NCI-H1105 treated with DMSO at 0.1 percent for 48 hours (cell line): ENCODE data around the gene CUX1.
"Not testable (repeated sequence)": the region's sequence is repeated elsewhere in the genome, so short reads cannot be mapped to it uniquely, and the experiment has no call there.

Experiments used
- DNase-seq: peaks from one replicate; lab custom pipeline; 2025; lab: John Stamatoyannopoulos, UW

CUX1 gene

DNA sequence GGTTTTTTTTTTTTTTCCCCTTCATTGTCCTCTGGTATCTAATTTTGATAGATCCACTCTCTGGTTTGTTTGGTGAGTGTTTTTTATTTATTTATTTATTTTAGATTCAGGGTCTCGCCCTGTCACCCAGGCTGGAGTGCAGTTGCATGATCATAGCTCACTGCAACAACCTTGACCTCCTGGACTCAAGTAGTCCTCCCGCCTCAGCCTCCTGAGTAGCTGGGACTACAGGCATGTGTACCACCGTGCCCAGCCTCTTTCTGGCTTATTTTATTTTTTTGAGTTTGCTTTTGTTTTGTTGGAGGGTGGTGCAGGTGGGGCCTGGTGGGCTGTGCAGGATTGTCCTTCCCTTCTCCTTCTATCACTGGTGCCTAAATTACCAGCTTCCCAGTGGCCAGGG lies 282.0 kb downstream of the CUX1 start:
- no peak for DNase-seq

DNA sequence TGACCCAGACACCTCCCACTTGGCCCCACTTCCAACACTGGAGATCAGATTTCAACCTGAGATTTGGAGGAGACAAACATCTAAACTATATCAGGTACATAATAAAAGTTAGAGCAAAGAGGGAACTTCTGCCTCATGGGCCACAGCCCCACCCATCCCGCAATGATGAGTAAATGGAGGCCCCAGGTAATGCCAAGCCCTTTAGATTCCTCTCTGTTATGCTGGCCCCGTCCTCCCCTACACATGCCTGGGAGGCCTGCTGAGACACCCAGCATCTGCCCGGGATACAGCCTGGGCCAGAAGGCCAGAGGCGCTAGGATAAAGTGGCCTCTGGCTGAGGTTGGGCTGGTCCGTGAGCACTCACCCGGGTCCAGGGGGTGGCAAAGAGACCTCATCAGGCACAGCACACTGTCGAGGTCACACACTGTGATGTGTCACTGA lies 283.7 kb downstream of the CUX1 start:
- DNase-seq = no peak

DNA sequence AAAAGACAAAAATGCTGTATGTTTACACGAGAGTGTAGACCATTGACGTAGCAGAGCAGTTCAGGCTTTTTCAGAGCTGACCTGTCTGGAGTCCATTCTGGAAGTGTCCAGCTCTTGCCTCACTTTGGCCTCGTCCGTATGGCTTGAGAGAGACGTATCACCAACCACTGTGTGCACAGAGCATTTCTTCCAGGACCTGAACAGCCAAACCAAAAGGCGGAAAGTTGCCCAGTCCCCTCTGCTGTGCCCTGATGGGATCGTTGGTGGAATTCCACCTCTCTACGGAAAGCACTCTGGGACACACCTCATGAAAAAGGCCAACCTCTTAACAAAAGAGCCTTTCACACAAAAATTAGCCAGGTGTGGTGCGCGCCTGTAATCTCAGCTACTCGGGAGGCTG lies 284.5 kb downstream of the CUX1 start:
- no peak for DNase-seq

DNA sequence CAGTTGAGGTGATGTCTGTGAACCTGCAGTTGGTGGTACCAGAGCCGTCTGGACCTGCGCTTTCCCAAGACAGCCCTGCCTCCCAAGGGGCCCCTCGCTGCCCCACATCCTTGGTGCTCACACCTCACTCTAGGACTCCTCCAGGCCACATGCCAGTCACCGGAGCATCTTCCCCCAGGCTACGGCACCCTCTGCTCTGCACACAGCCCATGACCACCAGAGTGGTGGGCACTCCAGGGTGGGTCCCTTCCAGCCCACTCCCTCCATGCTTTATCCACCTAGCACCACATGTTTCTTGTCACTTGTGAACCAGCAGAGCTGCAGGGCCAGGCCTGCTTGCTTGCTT lies 285.6 kb downstream of the CUX1 start:
- DNase-seq = no peak

DNA sequence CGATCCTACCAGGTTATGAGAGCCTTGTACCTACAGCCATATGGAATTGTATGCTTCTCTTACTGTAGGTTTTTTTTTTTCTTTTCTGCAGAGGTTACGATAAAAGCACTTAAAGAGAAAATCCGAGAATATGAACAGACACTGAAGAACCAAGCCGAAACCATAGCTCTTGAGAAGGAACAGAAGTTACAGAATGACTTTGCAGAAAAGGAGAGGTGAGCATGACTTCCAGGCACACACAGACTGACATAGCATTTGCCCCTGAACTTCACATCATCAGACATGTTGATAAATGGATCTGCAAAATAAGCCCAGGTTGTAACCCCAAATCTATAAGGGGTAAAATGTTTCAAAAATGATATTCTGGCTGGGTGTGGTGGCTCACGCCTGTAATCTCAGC lies 286.8 kb downstream of the CUX1 start:
- DNase-seq = no peak

DNA sequence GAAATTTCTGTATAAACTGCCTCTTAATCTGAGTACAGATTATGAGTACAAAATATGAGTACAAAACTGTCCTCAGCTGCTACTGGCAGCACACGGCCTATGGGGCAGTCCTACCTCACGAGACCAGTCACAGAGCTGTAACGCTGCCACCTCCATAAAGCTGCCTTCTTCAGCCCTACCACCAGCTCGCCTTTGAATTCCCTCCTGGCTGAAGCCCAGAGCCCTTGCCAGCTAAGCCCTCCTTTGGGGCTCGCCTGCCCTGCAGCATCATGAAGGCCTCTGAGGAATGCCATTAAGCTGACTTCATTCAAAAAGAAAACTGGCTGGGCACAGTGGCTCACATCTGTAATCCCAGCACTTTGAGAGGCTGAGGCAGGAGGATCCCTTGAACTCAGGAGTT lies 289.2 kb downstream of the CUX1 start:
- DNase-seq = no peak

DNA sequence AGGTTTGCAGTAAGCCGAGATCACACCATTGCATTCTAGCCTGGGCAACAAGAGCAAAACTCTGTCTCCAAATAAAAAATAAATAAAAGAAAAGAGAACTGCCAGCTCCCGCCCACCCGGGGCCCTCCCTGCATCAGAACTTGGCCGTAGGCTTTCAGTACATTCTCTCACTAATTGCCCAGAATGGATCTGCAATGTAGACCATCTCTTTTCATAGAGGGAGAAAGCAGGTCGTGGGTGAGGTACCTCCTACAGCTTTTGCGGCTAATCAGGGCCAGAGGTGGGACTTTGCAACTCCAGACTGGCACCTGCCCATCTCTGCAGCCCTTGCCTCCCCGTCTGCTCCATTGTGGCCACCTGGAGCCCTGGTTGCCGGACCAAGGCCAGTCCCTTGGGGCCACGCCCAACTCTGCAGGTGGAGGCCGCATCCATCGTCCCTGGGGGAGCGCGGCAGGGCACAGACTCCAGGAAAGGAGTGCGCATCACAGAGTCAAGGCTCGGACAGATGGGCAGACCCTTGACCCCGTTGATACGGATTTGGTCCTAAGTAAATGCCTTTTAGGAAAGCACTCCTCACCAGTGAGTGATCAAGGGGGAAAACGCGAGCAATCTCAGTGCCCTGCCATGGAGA lies 290.2 kb downstream of the CUX1 start:
- no peak for DNase-seq

DNA sequence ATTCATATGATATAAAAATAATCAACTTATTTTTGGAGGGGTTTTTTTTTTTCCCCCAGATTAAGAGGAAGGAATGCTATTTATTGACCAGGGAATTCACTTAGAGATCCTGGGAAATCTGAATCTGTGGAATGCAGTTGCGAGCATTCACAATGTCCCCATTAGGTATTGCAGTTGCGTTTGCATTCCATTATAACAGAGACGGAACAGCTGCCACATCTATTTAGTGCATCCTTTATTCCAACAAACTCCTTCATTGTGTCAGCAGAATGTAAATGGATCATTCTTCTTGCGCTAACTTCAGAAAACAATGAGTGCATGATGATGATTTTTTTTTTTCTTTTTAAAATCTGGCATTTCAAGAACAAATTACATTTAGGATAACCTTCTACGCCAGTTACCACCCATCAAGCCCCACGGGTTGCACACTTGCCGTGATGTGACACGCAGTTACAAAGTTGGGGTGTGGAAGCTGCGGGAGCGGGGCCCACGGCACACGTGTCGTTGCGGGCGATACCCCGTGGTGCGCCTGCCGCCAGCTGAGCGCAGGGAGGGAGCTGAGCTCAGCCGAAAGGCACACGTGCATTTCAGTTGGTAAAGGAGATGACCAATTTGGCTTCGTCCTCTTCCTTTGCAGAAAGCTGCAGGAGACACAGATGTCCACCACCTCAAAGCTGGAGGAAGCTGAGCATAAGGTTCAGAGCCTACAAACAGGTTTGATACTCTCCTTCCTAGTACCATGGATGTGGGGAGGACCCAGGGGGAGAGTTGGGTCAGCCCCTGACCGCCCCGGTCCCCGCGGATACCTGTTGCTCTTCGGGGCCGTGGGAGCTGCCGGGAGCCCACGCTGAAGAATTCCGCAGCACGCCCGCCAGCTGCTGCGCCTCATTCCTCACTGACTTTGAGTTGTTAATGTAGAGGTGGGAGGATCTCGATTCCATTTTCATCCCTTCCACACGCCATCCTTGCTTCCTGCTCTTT lies 293.9 kb downstream of the CUX1 start:
- no peak for DNase-seq

DNA sequence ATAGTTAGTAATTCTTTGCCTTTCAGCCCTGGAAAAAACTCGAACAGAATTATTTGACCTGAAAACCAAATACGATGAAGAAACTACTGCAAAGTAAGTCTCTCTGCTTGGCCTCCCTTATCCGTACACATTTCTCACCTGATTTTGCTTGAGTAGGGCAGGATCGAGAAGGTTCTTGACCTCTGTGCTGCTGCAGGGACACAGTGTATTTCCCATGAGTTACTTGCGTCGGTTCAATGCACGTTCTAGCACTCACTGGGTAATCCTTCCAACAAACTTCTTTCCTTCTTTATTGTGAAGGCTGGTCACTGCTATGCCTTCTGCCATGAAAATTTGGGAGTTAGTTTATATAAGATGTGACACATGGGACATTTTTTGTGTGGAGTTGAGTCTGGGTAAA lies 297.8 kb downstream of the CUX1 start:
- no peak for DNase-seq

DNA sequence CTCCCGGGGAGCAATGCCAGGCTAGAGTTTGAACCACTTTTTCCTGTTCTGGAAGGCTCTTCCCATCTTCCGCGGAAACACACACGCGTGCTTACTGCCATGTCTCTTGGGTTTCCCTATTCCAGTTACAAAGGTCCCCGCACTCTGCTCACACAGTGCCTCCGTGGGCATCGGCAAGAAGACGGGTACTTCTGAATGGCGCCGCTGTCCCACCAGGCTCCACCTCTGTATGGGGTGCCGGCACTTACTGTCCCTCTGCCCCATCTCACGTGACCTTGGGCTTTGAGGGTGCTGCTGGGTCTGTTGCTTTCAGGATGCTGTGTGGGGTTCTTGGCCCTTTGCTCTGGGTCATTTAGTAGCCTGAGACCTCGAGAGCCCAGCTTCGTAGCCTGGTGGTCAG lies 298.5 kb downstream of the CUX1 start:
- DNase-seq = no peak

DNA sequence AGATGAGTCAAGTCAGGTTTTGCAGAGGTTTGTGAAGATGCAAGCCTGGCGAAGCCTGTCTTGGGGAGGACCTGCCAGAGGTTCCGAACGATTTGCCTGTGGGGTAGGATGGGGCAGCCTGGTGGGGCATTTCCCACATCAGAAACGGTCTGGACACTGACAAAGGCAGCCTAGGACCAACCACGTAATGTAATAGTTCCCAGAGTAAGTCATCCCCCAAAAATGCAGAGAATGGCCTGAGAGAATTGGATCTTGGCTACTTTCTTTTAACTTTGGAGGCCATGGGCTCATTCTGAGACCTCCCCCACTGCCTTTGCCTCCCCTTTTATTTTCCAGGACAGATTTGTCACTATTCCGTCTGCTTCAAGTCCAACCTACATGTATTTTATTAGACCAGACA lies 300.3 kb downstream of the CUX1 start:
- DNase-seq = no peak

DNA sequence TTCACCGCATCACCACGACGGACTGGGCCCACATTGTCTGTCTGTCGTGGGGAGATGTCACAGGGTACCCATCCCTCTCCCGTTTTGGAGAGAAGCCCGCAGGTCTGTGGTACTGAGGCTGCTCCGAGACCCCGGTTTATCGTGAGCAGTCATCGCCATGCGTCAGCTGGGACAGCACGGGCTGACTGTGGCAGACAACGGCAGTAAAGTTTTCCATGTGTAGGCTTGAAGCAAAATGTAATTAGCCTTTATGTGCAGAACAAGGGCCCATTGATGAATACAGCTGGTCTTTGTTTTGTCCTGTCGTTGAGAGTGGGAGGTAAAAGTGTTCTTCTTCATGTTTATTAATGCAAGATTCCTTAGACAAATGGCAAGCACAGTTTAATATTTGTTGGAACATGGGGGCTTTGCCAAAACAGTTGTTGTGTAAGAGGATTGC lies 301.8 kb downstream of the CUX1 start:
- DNase-seq = no peak

DNA sequence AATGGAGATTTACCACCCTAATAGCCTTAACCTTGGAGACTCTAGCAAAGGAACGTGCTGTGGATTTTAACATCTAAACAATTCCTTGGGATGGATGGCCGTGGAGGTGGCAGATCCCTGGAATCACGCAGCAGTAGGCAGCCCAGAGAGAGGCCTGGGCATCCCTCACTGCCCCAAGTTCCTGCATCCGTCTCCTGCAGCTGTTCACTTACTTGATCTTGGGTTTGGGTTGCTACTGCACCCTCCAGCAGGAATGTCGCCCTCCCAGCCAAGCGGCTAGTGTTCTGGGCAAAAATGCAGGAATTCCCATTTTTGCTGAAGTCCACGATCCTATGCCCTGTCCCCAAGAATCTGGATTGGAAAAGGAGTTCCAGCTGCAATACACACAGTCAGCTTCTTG lies 302.5 kb downstream of the CUX1 start:
- DNase-seq = no peak

DNA sequence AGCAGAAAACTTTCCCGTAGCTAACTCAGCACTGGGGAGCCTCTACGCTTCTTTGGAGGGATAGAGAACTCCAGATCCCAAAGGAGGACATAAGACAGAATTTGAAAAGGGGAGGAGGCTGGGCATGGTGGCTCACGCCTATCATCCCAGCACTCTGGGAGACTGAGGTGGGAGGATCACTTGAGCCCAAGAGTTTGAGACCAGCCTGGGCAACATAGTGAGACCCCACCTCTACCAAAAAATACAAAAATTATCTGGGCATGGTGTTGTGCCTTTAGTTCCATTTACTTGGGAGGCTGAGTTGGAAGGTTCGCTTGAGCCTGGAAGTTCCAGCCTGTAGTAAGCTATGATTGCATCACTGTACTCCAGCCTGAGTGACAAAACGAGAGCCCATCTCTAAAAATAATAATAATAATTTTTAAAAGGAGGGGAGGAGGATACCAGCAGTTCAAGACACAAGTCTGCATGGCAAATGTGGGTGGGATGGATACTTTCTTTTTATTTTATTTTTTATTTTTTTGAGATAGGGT lies 303.3 kb downstream of the CUX1 start:
- no peak for DNase-seq

DNA sequence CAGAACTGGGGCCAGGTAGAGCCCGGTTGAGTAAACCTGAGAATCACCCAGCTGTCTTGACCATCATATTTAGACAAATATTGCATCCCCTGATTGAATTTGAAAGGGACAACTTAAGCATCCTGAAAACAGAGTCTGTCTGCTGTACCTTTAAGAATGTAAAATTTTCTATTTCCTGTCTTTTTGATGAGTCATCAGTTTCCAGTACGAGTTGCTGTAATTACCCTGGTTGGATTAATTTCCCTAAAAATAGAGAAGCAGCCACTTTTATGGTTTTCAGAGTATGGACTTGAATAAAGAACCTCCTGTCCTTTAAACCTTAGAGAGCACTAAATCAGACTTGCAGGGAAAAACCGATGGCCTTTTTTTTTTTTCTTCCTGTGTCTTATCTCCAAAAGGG lies 304.6 kb downstream of the CUX1 start:
- DNase-seq = no peak

DNA sequence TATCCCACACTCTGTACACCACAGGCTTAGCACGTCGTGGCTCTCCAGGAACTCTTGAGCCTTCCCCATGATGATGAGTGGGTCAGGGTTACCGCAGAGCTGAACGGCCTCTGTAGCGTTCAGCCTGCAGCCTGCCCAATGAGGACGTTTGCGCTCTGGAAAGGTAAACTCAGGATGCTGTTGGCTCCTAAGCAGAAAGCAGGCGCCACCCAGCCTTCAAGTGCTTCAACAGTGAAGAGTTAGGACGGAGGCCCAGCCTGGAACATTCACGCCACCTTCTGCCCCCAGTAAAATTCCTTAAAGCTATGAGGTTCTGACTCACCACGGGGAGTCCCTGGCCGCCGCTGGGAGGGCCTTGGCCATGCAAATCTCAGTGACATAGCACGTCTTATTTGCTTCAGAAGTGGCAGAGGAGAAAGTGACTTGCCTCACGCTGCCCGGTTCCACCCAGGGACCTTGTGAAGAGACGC lies 307.7 kb downstream of the CUX1 start:
- DNase-seq = no peak

DNA sequence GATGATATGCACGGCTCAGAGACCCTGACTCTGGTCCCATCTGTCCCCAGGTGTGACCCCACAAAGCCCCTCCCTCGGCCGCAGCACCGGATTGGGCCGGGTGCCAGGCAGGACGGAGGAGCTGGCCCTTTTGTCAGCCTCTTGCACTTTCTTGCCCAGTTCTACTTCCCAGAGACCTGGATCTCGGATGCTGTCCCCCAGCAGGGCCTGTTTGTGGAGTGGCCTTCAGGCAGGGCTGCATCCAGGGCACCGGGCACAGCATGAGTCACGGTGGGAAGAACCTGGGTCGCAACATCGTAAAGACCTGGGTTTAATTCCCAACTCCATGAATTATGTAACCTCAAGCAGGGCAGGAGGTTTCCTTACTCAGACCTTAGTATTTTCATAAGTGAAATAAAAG lies 310.9 kb downstream of the CUX1 start:
- DNase-seq = no peak

DNA sequence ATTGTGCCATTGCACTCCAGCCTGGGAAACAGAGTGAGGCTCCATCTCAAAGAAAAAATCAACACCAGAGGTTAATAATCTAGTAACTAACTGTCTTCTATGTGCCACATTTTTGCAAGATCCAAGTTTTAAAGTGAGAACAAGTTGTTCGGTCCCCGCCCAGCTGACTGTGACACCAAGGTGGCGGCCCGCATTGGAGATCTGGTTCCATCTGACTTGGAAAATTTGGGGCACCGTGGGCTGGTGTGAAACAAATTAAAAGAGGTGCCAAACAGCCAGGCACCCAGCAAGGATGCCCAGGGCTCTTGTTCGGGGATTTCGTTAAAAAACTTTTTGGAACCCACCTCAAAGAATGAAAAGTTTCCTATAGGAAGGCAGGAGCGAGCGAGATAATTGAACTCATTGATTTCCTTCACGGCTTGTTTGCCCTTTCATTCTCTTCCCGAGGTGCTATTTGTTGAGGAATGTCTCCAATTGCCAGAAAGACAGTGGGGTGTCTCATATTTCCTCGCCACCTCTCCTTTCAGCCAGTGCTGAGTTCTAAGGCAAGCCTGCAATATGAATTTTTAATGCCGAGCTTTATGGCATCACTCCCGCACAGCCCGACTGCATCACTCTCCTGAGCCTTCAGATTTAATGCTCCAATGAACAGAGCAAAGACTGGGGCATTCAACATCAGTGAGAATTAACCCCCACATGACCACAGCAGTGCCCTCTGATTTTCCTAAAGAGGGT lies 312.4 kb downstream of the CUX1 start:
- DNase-seq = no peak

DNA sequence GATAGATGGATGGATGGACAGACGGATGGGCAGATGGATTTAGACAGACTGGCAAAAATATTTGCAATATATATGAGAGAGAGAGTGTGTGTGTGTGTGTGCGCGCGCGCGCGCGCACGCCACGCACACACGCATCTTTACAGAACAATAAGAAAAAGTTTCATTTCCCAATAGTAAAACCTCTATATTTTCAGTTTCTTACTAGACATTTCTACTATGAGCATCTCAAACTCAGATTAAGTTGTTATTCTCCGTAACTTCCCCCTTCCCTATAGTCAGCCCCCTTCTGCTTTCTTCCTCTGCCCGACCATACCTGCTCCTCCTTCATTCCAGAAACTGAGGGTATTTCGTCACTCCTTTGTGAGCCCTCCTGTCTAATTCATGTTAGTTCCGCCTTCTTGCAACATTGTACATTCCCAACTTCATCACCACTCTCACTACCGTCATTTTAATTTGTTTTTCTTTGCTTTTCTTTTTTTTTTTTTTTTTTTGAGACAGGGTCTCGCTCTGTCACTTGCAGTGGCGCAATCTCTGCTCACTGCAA lies 314.9 kb downstream of the CUX1 start:
- no peak for DNase-seq

DNA sequence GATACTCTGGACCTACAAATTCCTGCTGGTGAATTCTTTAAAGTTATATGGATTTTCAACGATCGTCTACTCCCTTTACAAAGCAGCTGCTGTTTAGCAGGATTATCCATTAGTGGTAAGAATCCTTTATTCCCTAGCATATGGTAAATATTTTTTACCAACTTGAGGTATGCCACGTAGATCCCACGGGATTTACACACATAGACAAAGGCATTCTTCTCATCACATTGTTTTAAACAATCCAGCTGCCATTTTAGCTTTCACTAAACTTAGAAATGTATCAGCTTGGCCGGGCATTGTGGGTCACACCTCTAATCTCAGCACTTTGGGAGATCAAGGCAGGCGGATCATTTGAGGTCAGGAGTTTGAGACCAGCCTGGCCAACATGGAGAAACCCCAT lies 321.2 kb downstream of the CUX1 start:
- DNase-seq = no peak

DNA sequence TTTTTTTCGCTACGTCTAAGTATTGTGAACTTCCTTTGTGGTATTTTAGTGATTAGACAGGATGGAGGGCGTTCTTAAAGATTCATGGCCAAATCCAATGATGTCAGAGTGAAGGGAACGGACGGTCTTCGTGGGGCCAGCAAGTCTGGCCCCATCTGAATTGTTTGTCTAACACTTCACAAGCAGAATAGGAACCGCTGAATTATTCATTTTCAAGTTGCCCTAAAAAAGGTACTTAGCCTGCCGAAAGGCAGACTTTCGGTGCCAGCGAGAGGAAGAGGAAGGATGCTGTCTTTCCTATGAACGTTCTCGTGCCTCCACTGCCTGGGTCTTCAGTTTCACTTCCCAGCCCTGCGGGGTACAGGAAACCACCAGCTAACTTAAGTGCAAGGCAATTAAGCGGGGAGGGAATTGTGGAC lies 323.5 kb downstream of the CUX1 start:
- no peak for DNase-seq

DNA sequence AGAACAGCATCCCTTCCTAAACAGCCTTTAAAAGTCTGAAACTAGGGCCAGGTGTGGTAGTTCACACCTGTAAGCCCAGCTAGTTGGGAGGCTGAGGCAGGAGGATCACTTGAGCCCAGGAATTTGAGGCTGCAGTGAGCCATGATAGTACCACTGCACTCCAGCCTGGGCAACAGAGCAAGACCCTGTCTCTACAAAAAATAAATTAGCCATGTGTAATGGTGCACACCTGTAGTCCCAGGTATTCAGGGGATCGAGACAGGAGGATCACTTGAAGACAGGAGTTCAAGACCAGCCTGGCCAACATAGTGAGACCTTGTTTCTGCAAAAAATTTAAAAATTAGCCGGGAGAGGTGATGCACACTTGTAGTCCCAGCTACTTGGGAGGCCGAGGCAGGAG lies 325.0 kb downstream of the CUX1 start:
- DNase-seq = not testable (repeated sequence)
